HEK293T (cell line): ENCODE results near the gene DPP3.

Source experiments
- ELF4 ChIP-seq: fragments of 450-650 bp; IDR thresholded peaks from 2 replicates; pipeline ENCODE4 v1.6.1; 2017; ENCODE audit warnings: antibody characterized with exemption
- FOXK2 ChIP-seq: fragments of 450-650 bp; IDR thresholded peaks from 2 replicates; pipeline ENCODE4 v1.6.1; 2016; ENCODE audit warnings: mild to moderate bottlenecking
- FOXM1 ChIP-seq: fragments of 450-650 bp; IDR thresholded peaks from 2 replicates; pipeline ENCODE4 v1.6.1; 2017; ENCODE audit warnings: mild to moderate bottlenecking, borderline replicate concordance
- L3MBTL2 ChIP-seq: fragments of 450-650 bp; conservative IDR thresholded peaks from 2 replicates; pipeline ENCODE4 v1.6.1; 2016; ENCODE audit warnings: mild to moderate bottlenecking
- LEF1 ChIP-seq: fragments of 450-650 bp; IDR thresholded peaks from 2 replicates; pipeline ENCODE4 v1.6.1; 2017; ENCODE audit warnings: mild to moderate bottlenecking, borderline replicate concordance
- SP1 ChIP-seq: fragments of 450-650 bp; IDR thresholded peaks from 2 replicates; pipeline ENCODE4 v1.6.1; 2017
- TF ChIP-seq, protein P1 (sequence below): fragments of 450-650 bp; IDR thresholded peaks from 2 replicates; pipeline ENCODE4 v1.6.1; 2016

DNA sequence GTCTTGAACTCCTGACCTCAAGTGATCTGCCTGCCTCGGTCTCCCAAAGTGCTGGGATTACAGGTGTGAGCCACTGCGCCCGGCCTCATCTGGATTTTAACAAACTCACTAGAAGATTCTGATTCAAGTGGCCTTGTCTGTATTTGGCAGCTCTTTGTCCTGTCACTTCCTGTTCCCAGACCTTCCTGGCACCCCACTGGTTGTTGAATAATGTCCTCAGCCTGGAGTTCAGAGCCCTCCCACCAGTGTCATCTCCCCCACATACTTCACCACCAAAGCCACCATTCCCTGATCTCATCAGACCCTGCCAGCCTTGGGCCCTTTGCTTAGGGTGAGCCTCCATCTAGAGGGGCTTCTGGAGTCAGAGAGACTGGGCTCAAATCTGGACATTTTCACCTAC is 10.2 kb upstream of the DPP3 start:
- TF ChIP-seq SP1 (no peak), ELF4 (no peak), L3MBTL2 (no peak), LEF1 (no peak), FOXM1 (no peak), FOXK2 (no peak)
- TF ChIP-seq, protein P1, sequence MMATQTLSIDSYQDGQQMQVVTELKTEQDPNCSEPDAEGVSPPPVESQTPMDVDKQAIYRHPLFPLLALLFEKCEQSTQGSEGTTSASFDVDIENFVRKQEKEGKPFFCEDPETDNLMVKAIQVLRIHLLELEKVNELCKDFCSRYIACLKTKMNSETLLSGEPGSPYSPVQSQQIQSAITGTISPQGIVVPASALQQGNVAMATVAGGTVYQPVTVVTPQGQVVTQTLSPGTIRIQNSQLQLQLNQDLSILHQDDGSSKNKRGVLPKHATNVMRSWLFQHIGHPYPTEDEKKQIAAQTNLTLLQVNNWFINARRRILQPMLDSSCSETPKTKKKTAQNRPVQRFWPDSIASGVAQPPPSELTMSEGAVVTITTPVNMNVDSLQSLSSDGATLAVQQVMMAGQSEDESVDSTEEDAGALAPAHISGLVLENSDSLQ, result no peak
